ENCODE results near the gene HEPHL1.

DNA sequence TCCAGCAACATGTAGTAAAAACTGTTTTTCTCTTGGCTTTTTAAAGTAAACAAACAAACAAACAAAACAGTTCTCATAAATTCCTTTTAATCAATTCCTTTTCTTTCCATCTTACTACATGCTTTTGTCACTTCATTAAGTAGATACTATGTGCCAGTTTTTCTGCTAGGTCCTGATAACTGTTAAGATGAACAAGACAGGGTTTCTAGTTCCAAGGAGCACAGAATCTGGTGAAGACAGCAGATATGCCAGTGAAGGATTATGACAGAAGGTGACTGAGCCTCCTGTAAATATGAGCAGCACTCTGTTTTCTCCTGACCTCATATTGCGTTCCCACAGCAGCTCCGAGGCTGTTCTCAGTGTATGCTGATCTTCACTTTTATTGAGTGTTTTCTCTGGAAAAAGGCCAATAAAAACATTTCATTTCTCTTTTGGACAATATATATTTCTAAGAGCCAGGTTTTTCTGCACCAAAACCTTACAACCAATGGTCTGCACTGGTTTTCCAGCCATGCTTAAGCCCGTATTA, 45.8 kb downstream of the HEPHL1 start:
- no peak for TF ChIP-seq POLR2A (IDR thresholded peaks at IDR 0.05; ENCODE audit: low read length)
- no peak for TF ChIP-seq GATA1 (IDR thresholded peaks at IDR 0.05; ENCODE audit: low read depth, low read length)

Measured in erythroblast (primary cell).